Left forelimb (tissue), 1 donor: ENCODE results near the gene CAMKK1.

Source experiments
- DNase-seq: peaks from one replicate; pipeline ENCODE4 v3.0.0-alpha.2; 2018; ENCODE audit warnings: low spot score

CAMKK1 gene

GRCh38 chr17:3918372-3919122 is 25.7 kb upstream of the CAMKK1 start:
- DNase-seq: no peak

- DNase-seq: no peak
Measured at GRCh38 chr17:3917391-3917931, 24.6 kb upstream of the CAMKK1 start.

DNA sequence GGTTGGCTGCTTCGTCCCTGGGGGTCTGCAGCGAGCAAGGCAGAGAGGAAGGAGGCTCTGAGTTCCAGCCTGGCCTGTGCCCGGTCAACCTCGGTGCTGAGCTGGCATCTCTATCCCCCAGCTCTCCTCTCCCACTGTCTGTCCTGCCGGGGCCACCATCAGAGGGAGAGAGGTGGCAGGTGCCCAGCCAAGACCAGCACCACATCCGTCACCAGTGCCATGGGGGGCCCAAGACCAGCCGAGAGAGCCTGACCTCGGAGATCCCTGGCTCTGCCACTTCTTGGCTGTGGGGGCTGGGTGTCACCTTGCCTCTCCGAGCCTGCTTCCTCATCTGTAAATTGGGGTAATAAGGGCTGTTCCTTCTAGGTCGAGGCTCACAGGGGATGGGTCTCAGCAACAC is 24.0 kb upstream of the CAMKK1 start:
- no peak for DNase-seq

- peak; percentile 62 for DNase-seq
Measured at GRCh38 chr17:3915995-3916696, 23.3 kb upstream of the CAMKK1 start, which contains the start of gene P2RX1. Gene P2RX1 (minus strand): TSS chr17:3916465. CDS start chr17:3916225, 240 bp downstream.

- no peak for DNase-seq
Measured at GRCh38 chr17:3915581-3915994, 22.7 kb upstream of the CAMKK1 start.

- DNase-seq: no peak
Measured at GRCh38 chr17:3914312-3914670, 21.4 kb upstream of the CAMKK1 start.

DNA sequence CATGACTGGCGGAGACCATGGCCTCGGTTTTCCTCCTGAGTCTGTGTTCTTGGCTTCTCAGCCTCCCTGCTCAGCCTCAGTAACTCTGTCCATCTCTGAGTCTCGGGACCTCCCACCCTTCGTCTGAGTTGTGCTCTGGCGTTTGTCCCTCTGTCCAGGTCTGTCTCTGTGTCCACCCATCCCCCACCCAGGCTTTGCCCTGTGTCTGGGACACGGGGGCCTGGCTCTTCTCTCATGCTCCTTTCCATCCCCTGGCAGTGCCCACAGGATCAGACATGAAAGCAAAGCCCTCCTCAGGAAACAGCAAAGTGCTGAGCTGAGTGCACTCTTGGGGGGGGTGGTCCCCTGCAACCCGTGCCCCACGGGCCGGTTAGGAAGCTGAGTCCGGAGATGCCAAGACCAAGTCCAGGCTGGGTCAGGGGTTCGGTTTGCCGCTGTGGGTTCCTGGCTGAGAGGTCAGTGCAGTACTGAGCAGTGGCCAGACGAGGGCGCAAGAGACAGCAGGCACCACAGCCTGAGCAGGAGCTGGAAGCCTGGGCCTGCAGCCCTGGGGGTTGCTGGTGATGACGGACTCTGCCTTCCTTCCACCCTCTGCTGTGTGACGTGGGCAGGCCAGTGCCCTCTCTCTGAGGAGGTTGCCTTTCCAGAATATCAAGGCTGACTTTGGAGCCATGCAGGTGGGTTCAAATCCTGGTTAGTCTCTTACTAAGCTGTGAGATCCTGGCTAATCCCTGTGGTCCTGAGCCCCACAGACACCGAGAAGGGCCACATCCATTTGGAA is 20.9 kb upstream of the CAMKK1 start:
- DNase-seq: peak; percentile 81

DNA sequence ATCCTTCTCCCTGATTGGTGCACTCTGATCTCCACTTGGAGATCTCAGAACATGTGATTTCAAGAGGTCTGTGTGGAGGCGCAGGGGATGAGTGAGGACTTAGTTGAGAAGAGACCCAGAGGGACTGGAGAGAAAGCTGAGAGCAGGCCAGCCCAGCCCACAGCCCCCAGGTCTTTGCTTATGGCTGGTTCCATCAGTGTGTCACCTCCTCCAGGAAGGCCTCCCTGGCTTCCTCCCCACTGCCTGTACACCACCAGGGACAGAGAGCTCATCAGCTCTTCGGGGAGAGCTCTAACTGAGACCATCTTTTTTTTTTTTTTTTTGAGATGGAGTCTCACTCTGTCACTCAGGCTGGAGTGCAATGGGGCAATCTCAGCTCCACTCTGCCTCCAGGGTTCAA is 20.0 kb upstream of the CAMKK1 start:
- DNase-seq: no peak

GRCh38 chr17:3911271-3912053 is 18.6 kb upstream of the CAMKK1 start:
- DNase-seq: peak; percentile 82

GRCh38 chr17:3910420-3911270 is 17.8 kb upstream of the CAMKK1 start:
- no peak for DNase-seq

- no peak for DNase-seq
Measured at GRCh38 chr17:3909257-3909656, 16.4 kb upstream of the CAMKK1 start.

- no peak for DNase-seq
Measured at GRCh38 chr17:3907483-3908216, 14.8 kb upstream of the CAMKK1 start.

GRCh38 chr17:3906881-3907280 is 14.0 kb upstream of the CAMKK1 start:
- no peak for DNase-seq

- DNase-seq: no peak
Measured at GRCh38 chr17:3905017-3905520, 12.2 kb upstream of the CAMKK1 start.

DNA sequence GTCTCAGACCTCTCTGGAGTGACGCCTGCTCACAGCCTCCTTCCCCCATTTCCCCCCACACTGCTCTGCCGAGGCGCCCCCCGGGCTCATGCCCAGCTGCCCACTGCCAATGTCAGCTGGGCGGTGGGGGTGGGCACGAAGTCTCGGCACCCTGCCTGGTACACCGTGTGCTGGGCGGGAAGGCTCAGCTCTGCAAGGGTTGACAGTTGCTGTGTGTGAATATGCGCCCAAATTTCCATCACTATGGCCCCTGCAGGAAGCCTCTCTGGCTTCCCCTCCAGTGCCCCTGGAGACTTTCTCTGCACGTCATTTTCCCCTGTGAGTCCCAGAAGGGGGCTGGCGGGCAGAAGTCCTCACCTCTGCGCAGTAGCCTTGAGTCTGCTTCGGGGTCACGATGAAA is 11.6 kb upstream of the CAMKK1 start:
- no peak for DNase-seq

- no peak for DNase-seq
Measured at GRCh38 chr17:3903881-3904290, 11.0 kb upstream of the CAMKK1 start.

DNA sequence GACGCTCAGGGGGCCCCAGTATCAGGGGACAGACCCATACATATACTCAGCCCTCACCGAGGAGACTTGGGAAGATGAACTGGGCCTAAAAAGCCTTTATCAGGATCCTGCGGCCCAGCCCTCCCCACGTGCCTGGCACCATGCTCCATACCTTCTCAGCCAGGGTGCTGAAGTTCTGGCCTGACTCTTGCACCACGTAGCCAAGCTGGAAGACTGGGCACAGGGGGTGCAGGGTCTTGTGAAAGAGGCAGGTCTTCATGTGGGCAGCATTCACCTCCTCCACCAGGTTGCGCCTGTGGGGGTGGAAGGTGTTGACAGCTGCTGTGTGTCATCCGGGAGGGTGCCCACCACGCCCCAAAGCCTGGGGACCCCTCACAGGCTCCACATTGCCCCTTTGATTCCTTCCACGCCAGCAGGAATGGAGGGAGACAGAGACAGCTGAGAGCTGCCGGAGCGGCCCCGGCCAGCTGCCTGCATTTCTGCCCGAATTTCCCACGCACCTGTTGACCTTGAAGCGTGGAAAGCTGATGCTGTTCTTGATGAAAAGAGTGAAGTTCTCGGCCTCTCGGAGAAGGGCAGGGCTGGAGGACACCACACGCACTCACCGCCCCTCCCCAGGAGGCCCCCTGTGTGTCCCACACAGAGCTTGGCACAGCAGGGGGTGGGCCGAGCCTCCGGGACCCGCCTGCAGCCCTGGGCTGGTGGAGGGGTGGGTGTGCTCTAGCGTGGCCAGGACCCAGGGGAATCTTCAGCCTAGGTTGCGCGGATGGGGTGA is 10.4 kb upstream of the CAMKK1 start:
- no peak for DNase-seq

DNA sequence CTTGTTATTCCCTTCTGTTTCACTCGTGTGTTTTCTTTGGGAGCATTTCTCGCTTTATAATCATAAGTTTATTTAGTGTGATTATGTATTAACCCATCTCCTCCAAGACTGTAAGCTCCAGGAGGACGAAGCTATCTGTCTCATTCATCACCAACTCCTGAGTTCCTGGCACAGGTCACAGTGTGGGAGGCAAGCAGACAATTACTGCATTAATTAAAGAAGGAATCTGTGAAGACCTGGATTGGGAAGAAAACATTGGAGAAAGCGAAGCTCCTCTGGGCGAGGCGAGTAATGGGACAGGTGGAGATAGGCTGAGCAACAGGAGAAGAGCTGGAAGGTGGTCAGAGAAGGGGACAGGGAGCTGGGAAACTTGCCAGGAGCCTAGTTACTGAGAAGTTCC is 7.8 kb upstream of the CAMKK1 start:
- no peak for DNase-seq

DNA sequence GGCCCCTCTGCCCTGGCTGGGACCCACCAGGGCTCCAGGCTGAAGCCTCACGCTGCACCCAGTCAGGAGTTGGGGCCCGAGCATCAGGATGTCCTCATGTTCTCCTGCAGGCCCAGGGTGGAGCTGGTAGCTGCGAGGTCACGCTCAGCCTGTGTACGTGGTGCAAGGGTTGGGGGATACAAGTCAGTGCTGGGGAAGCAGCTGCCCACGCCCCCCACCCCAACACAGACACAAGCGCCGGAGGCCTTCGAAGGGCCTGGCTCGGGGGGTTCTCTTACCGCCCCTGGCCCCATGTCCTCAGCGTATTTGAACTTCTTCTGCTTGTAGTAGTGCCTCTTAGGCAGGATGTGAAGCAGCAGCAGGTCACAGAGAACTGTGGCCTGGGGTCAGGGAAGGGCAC is 4.9 kb upstream of the CAMKK1 start:
- DNase-seq: no peak
